A549 (cell line): ENCODE measurements around the gene ACAD9.

Experiments used
- CTCF ChIP-seq: fragments of >200 bp; sonication (Bioruptor Twin); formaldehyde crosslinking; IDR thresholded peaks from 3 replicates; pipeline ENCODE4 v1.5.1; 2016
- SMC3 ChIP-seq: fragments of >200 bp; sonication (Bioruptor Twin); formaldehyde crosslinking; IDR thresholded peaks from 3 replicates; pipeline ENCODE4 v1.6.1; 2018; ENCODE audit warnings: inconsistent platforms

DNA sequence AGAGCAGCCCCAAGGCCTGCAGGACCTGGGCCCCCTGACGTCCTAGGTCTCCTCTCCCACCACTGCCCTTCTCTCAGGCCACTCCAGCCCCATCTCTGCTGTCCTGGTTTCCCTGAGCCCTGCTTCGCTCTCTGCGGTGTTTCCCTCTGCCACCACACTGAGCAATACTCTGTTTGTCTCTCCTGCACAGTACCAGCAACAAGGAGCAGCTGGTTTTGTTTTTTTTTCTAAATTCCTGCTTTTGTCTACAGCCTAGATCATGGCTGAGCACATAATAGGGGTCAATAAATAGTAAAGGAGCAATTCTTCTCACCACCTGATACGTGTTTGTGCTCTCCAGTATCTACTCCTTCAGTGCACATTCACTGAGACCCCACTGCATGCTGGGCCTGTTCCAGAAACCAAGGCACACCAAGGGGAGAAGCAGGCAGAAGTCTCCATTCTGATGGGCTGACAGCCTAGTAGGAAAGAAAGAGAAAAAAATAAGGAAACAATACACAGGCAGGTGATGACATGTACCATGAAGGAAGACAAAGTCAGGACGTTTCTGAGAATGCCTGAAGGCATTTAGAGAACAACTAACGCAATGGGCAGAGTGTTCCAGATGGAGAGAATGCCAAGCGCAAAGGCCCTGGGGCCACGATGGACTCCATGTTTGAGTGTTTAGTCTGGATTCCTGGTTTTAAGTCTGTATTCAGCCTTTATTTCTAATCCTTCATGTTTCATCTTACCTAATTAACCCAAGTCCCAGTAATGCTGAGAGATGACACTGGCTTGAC is 6.0 kb upstream of the ACAD9 start:
- TF ChIP-seq SMC3 (no peak), CTCF (no peak)
